ENCODE measurements around the gene RASAL1. TPM values are rescaled to one million over a fixed set of nuclear protein-coding genes. Genes with fewer than 3 reads are reported as not detected.

The RASAL1 gene
- total and polyA plus RNA-seq, 7 experiments from 2014 or later: 0.19 to 2.1 (median 1.4) TPM

- DNase-seq: no peak
- H3K4me1 ChIP-seq (ENCODE audit: control insufficient read depth in 2 of 2, insufficient read depth in 2 of 2, low read length in 2 of 2): peaks cover 5 to 51% of the 10 kb centered on the region in 2 donors
- peak overlapping the region in 3 of 10 donors; percentile 12 to 50 (median 41) for H3K4me3 Mint-ChIP-seq
- no peaks in the 10 kb centered on the region for H3K9me3 Mint-ChIP-seq
- H3K4me1 Mint-ChIP-seq: peaks cover 3 to 76% (median 56%) of the 10 kb centered on the region in 7 donors
- intact Hi-C loops (cut with micrococcal nuclease): no loop called here
- peaks cover 0 to 13% (median 0%) of the 10 kb centered on the region in 5 donors for H3K36me3 Mint-ChIP-seq
- H3K36me3 ChIP-seq (ENCODE audit: control insufficient read depth in 2 of 3, insufficient read depth in 3 of 3, low read length in 3 of 3): peaks cover 0 to 7% (median 0%) of the 10 kb centered on the region in 3 experiments
- H3K27me3 ChIP-seq (ENCODE audit: control insufficient read depth in 2 of 2, insufficient read depth in 2 of 2, low read length in 2 of 2): no peaks in the 10 kb centered on the region
- no peak overlapping the region for H3K27ac ChIP-seq (ENCODE audit: low read depth, low read length)
- POLR2A ChIA-PET: interaction anchor here (0.6 kb wide), 1 partner anchor 86 kb away, joined by 3 read pairs; no protein-coding TSS in a partner anchor
- peak overlapping the region in 4 of 9 donors; percentile 8 to 69 (median 67) for H3K27ac Mint-ChIP-seq
- H3K9me3 ChIP-seq (ENCODE audit: control insufficient read depth in 2 of 3, low read length in 3 of 3): no peaks in the 10 kb centered on the region
- H3K27me3 Mint-ChIP-seq: no peaks in the 10 kb centered on the region
- no peak overlapping the region for H3K4me3 ChIP-seq (ENCODE audit: low read length)
- ATAC-seq: peak; percentile 41
- CTCF ChIA-PET: interaction anchor here (0.6 to 1.0 kb wide), 3 partner anchors 17 to 205 kb away, joined by 3 read pairs; no protein-coding TSS in a partner anchor
Observed at GRCh38 chr12:113065126-113066007, 70.2 kb downstream of the RASAL1 start.

GRCh38 chr12:113064395-113065125 is 71.0 kb downstream of the RASAL1 start:
- no peak overlapping the region for H3K4me3 ChIP-seq (ENCODE audit: low read length)
- peak overlapping the region in 5 of 10 donors; percentile 11 to 50 (median 26) for H3K4me3 Mint-ChIP-seq

GRCh38 chr12:113063396-113064350 is 71.9 kb downstream of the RASAL1 start:
- Mint-ChIP-seq H3K4me1 (peaks cover 0 to 63% (median 40%) of the 10 kb centered on the region in 7 donors), H3K36me3 (peaks cover 0 to 13% (median 0%) of the 10 kb centered on the region in 5 donors), H3K27ac (peak overlapping the region in 6 of 9 donors; percentile 48 to 78 (median 68)), H3K27me3 (no peaks in the 10 kb centered on the region), H3K4me3 (peak overlapping the region in 2 of 10 donors; percentile 14 to 16), H3K9me3 (no peaks in the 10 kb centered on the region)
- H3K9me3 ChIP-seq (ENCODE audit: control insufficient read depth in 2 of 3, low read length in 3 of 3): no peaks in the 10 kb centered on the region
- peaks cover 0 to 43% of the 10 kb centered on the region in 2 donors for H3K4me1 ChIP-seq (ENCODE audit: control insufficient read depth in 2 of 2, insufficient read depth in 2 of 2, low read length in 2 of 2)
- H3K27ac ChIP-seq (ENCODE audit: low read depth, low read length): no peak overlapping the region
- DNase-seq (no peak), ATAC-seq (no peak)
- POLR2A ChIA-PET: no interaction called here
- H3K4me3 ChIP-seq (ENCODE audit: low read length): no peak overlapping the region
- no peaks in the 10 kb centered on the region for H3K27me3 ChIP-seq (ENCODE audit: control insufficient read depth in 2 of 2, insufficient read depth in 2 of 2, low read length in 2 of 2)
- CTCF ChIA-PET: interaction anchor here (1.1 to 1.2 kb wide), 2 partner anchors 14 to 34 kb away, joined by 4 to 5 read pairs; no protein-coding TSS in a partner anchor
- intact Hi-C loops (cut with micrococcal nuclease): no loop called here
- peaks cover 0 to 7% (median 0%) of the 10 kb centered on the region in 3 experiments for H3K36me3 ChIP-seq (ENCODE audit: control insufficient read depth in 2 of 3, insufficient read depth in 3 of 3, low read length in 3 of 3)

More at GRCh38 chr12:113064395-113065125, 71.0 kb downstream of the RASAL1 start:
- ChIA-PET CTCF (interaction anchor here (0.6 kb wide), 1 partner anchor 18 kb away, joined by 3 read pairs; no protein-coding TSS in a partner anchor), POLR2A (no interaction called here)
- peaks cover 0 to 44% of the 10 kb centered on the region in 2 donors for H3K4me1 ChIP-seq (ENCODE audit: control insufficient read depth in 2 of 2, insufficient read depth in 2 of 2, low read length in 2 of 2)
- Mint-ChIP-seq H3K27ac (peak overlapping the region in 8 of 9 donors; percentile 47 to 78 (median 68)), H3K9me3 (no peaks in the 10 kb centered on the region), H3K4me1 (peaks cover 0 to 68% (median 48%) of the 10 kb centered on the region in 7 donors), H3K27me3 (no peaks in the 10 kb centered on the region), H3K36me3 (peaks cover 0 to 13% (median 0%) of the 10 kb centered on the region in 5 donors)
- H3K9me3 ChIP-seq (ENCODE audit: control insufficient read depth in 2 of 3, low read length in 3 of 3): no peaks in the 10 kb centered on the region
- intact Hi-C loops (cut with micrococcal nuclease): no loop called here
- H3K36me3 ChIP-seq (ENCODE audit: control insufficient read depth in 2 of 3, insufficient read depth in 3 of 3, low read length in 3 of 3): peaks cover 0 to 7% (median 0%) of the 10 kb centered on the region in 3 experiments
- no peak overlapping the region for H3K27ac ChIP-seq (ENCODE audit: low read depth, low read length)
- DNase-seq (no peak), ATAC-seq (no peak)
- no peaks in the 10 kb centered on the region for H3K27me3 ChIP-seq (ENCODE audit: control insufficient read depth in 2 of 2, insufficient read depth in 2 of 2, low read length in 2 of 2)

- ATAC-seq: no peak
- ChIA-PET POLR2A (interaction anchor here (1.0 to 1.6 kb wide), 2 partner anchors 24 to 122 kb away, joined by 4 to 5 read pairs; partner anchors contain the start of gene DDX54), CTCF (interaction anchor here (0.6 to 1.2 kb wide), 5 partner anchors 8 to 620 kb away, joined by 3 to 5 read pairs (median 4); no protein-coding TSS in a partner anchor)
- H3K36me3 Mint-ChIP-seq: peaks cover 0 to 9% (median 0%) of the 10 kb centered on the region in 5 donors
- no peaks in the 10 kb centered on the region for H3K9me3 Mint-ChIP-seq
- intact Hi-C loops (cut with micrococcal nuclease): no loop called here
- no peak overlapping the region for H3K4me3 ChIP-seq (ENCODE audit: low read length)
- no peak overlapping the region for H3K27ac ChIP-seq (ENCODE audit: low read depth, low read length)
- DNase-seq: no peak
- H3K4me1 Mint-ChIP-seq: peaks cover 0 to 58% (median 31%) of the 10 kb centered on the region in 7 donors
- peak overlapping the region in 2 of 10 donors; percentile 16 to 38 for H3K4me3 Mint-ChIP-seq
- peak overlapping the region in 2 of 9 donors; percentile 63 to 78 for H3K27ac Mint-ChIP-seq
- H3K27me3 ChIP-seq (ENCODE audit: control insufficient read depth in 2 of 2, insufficient read depth in 2 of 2, low read length in 2 of 2): no peaks in the 10 kb centered on the region
- H3K27me3 Mint-ChIP-seq: peaks cover 0 to 2% (median 0%) of the 10 kb centered on the region in 5 donors
- H3K36me3 ChIP-seq (ENCODE audit: control insufficient read depth in 2 of 3, insufficient read depth in 3 of 3, low read length in 3 of 3): peaks cover 0 to 7% (median 0%) of the 10 kb centered on the region in 3 experiments
- H3K9me3 ChIP-seq (ENCODE audit: control insufficient read depth in 2 of 3, low read length in 3 of 3): no peaks in the 10 kb centered on the region
- H3K4me1 ChIP-seq (ENCODE audit: control insufficient read depth in 2 of 2, insufficient read depth in 2 of 2, low read length in 2 of 2): peaks cover 0 to 52% of the 10 kb centered on the region in 2 donors
Observed at GRCh38 chr12:113062502-113063395, 72.8 kb downstream of the RASAL1 start.

- ATAC-seq (no peak), DNase-seq (no peak)
- intact Hi-C loops (cut with micrococcal nuclease): no loop called here
- H3K27ac ChIP-seq (ENCODE audit: low read depth, low read length): no peak overlapping the region
- peaks cover 0 to 7% (median 0%) of the 10 kb centered on the region in 3 experiments for H3K36me3 ChIP-seq (ENCODE audit: control insufficient read depth in 2 of 3, insufficient read depth in 3 of 3, low read length in 3 of 3)
- H3K9me3 ChIP-seq (ENCODE audit: control insufficient read depth in 2 of 3, low read length in 3 of 3): no peaks in the 10 kb centered on the region
- CTCF ChIA-PET: interaction anchor here (1.5 kb wide), 1 partner anchor 13 kb away, joined by 6 read pairs; no protein-coding TSS in a partner anchor
- Mint-ChIP-seq H3K4me3 (peak overlapping the region in 3 of 10 donors; percentile 13 to 42 (median 15)), H3K9me3 (no peaks in the 10 kb centered on the region), H3K36me3 (peaks cover 0 to 9% (median 0%) of the 10 kb centered on the region in 5 donors), H3K27ac (peak overlapping the region in 5 of 9 donors; percentile 66 to 76 (median 67)), H3K4me1 (peaks cover 0 to 50% (median 19%) of the 10 kb centered on the region in 7 donors), H3K27me3 (peaks cover 0 to 7% (median 0%) of the 10 kb centered on the region in 5 donors)
- POLR2A ChIA-PET: interaction anchor here (1.0 kb wide), 1 partner anchor 124 kb away, joined by 4 read pairs; the partner anchor contains the start of gene DDX54
- no peaks in the 10 kb centered on the region for H3K27me3 ChIP-seq (ENCODE audit: control insufficient read depth in 2 of 2, insufficient read depth in 2 of 2, low read length in 2 of 2)
- H3K4me1 ChIP-seq (ENCODE audit: control insufficient read depth in 2 of 2, insufficient read depth in 2 of 2, low read length in 2 of 2): peaks cover 1 to 54% of the 10 kb centered on the region in 2 donors
- no peak overlapping the region for H3K4me3 ChIP-seq (ENCODE audit: low read length)
Observed at GRCh38 chr12:113061061-113061694, 74.4 kb downstream of the RASAL1 start.

Measured in naive thymus-derived CD4-positive, alpha-beta T cell (primary cell).